Activated CD4-positive, CD25-positive, alpha-beta regulatory T cell treated with anti-CD3 and anti-CD28 coated beads, Interleukin-2, amount 50 U/mL, for 16 hours (primary cell): ENCODE measurements around the gene TFAP2E.
"Not testable (repeated sequence)": the region's sequence is repeated elsewhere in the genome, so short reads cannot be mapped to it uniquely, and the experiment has no call there.

Source experiments
- DNase-seq: peaks from one replicate; pipeline ENCODE4 v3.0.0-alpha.2; 2020; ENCODE audit warnings: low read depth, low spot score

Gene TFAP2E

DNA sequence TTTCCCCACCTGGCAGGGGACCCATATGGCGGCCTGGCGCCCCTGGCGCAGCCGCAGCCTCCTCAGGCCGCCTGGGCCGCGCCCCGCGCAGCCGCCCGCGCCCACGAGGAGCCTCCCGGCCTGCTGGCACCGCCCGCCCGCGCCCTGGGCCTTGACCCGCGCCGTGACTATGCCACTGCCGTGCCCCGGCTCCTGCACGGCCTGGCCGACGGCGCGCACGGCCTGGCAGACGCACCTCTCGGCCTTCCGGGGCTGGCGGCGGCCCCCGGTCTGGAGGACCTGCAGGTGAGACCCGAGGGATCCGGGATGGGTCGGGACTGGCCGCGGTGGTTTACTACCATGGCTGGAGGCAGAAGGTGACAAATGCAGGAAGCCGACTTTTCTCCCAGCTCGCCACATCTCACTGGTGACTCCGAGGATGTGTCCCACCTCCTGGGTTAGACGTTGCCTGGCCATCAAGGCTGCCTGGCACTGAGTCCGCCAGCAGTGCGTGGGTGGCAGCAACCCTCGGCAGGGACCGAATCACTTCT lies 1.1 kb downstream of the TFAP2E start:
- no peak for DNase-seq

DNA sequence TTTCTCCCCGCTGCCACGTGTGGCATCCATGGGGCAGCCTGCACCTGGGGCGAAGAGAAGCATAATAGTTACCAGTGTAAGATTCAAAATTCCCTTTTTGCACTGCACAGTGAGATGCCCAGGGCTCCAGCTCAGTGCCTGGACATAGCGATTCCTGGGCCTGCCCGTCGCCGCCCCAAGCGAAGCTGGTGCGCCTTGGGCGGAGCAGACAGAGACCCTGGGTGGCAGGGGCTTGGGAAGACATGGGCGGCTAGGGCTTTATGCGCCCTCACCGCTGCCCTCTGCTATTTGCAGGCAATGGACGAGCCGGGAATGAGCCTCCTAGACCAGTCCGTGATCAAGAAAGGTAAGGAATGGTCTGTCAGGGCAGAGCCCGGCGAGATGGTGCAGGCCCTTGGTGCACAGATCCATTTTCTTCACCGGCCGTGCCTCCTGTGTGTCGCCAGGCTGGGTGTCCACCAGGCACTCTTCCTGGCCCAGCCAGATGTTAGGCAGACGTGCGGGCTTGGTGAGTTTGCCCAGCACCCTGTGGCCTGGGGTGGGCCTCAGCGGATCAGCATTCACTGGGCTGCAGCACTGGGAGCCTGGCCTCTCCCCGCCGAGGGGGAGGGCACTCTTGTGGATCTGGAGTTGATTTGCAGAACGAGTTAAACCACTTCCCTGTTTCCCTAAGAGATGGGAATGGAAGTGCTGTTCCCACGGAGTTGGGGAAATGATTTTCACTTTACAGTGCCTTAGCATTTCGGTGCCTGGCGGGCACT lies 1.7 kb downstream of the TFAP2E start:
- DNase-seq = no peak

DNA sequence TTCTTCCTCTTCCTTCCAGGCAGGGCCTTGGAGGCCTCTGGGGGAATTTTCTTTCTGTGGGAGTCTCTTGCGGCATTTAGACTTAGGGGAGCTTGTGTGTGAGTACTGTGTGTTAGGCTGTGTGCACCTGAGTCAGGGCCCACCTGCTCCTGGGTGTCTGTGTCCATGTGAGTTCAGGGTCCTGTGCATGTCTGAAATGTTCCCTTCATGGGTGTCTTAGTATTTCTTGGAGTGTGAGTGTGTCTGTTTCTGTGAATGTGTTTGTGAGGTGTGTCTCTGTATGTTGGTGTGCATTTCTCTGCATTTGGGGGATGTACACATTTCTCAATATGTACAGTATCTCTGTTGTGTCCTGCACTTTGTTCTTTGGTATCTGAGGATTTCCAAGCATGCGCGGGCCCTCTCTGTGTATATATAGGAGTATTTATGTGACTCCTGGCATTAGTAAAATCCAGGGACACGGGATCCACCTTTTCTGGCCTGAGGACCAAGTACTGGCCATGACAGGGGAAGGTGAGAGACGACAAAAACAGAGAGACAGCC lies 2.4 kb downstream of the TFAP2E start:
- no peak for DNase-seq

DNA sequence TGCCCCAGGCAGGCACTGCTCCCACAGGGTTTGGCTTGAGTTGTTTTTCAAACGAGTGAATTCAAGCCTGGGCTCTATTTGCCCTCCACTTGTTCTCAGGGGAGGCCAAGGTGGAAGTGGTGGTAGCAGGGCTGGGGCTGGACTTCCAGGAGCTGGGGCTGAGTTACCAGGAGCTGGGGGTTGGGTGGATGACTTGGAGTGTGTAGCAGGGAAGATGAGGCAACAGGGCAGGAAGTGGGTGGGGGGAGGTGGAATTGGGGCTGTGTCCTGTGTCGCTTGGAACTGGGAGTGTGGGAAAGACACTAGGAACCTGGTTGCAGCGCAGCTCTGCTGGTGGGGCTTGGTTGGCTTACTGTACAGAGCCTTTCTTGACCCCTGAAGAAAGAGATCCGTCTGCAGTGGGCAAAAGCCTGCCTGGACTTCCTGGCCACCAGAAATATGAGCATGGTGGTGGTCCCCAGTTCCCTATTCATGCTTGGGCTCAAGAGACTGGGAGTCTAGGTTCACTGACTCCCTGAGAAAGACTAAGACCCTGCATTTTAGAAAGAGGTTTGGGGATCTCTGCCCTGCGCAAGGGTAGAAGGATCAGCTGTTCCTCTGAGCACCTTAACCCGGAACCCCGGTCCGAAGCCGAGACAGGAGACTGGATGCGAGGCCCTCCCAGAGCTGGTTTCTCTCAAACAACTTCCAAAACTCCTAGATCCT lies 3.1 kb downstream of the TFAP2E start:
- no peak for DNase-seq

DNA sequence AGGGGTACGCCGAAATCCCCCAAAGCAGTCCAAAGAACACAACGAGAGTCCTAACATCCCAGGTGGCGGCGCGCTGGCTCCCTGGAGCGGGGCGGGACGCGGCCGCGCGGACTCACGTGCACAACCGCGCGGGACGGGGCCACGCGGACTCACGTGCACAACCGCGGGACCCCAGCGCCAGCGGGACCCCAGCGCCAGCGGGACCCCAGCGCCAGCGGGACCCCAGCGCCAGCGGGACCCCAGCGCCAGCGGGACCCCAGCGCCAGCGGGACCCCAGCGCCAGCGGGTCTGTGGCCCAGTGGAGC lies 3.6 kb downstream of the TFAP2E start:
- DNase-seq = not testable (repeated sequence)

DNA sequence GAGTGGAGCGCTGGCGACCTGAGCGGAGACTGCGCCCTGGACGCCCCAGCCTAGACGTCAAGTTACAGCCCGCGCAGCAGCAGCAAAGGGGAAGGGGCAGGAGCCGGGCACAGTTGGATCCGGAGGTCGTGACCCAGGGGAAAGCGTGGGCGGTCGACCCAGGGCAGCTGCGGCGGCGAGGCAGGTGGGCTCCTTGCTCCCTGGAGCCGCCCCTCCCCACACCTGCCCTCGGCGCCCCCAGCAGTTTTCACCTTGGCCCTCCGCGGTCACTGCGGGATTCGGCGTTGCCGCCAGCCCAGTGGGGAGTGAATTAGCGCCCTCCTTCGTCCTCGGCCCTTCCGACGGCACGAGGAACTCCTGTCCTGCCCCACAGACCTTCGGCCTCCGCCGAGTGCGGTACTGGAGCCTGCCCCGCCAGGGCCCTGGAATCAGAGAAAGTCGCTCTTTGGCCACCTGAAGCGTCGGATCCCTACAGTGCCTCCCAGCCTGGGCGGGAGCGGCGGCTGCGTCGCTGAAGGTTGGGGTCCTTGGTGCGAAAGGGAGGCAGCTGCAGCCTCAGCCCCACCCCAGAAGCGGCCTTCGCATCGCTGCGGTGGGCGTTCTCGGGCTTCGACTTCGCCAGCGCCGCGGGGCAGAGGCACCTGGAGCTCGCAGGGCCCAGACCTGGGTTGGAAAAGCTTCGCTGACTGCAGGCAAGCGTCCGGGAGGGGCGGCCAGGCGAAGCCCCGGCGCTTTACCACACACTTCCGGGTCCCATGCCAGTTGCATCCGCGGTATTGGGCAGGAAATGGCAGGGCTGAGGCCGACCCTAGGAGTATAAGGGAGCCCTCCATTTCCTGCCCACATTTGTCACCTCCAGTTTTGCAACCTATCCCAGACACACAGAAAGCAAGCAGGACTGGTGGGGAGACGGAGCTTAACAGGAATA lies 4.2 kb downstream of the TFAP2E start:
- DNase-seq = peak; percentile 24

DNA sequence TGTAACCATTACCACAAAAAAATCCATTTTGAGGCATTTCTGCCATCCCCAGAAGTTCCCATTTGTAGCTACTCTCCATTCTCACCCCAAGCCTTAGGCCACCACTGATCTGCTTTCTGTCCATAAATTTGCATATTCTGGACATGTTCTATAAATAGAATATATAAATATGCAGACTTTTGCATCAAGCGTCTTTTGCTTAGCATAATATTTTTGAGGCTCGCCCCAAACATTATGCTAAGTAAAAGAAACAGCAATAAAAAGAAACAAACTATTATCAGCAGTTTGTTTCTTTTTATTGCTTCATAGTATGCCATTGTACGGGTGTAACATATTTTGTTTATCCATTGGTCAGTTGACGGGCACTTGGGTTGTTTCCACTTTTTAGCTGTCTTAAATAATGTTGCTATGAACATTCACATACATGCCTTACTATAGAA lies 7.9 kb downstream of the TFAP2E start:
- DNase-seq = no peak

DNA sequence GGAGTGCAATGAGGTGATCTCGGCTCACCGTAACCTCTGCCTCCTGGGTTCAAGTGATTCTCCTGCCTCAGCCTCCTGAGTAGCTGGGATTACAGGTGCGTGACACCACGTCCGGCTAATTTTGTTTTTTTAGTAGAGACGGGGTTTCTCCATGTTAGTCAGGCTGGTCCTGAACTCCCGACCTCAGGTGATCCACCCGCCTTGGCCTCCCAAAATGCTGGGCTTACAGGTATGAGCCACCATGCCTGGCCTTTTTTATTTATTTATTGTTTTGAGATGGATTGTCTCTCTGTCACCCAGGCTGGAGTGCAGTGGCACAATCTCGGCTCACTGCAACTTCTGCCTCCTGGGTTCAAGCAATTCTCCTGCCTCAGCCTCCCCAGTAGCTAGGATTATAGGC lies 8.5 kb downstream of the TFAP2E start:
- not testable (repeated sequence) for DNase-seq

DNA sequence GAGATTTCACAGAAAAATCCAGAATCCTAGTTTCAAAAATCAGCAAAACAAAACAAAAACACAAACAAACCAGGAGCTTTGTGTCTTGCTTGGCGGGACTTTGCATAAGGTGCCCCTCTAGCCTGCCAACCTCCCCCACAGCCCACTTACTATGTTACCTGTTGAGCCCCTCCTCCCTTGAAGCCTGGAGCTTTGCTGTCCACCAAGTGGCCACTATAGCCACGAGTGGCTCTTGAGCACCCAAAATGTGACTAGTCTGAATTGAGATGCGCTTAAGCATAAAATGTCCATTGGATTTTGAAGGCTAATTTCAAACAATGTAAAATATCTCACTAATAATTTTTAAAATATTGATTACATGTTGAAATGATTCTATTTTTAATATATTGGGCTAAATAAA lies 12.2 kb downstream of the TFAP2E start:
- no peak for DNase-seq

DNA sequence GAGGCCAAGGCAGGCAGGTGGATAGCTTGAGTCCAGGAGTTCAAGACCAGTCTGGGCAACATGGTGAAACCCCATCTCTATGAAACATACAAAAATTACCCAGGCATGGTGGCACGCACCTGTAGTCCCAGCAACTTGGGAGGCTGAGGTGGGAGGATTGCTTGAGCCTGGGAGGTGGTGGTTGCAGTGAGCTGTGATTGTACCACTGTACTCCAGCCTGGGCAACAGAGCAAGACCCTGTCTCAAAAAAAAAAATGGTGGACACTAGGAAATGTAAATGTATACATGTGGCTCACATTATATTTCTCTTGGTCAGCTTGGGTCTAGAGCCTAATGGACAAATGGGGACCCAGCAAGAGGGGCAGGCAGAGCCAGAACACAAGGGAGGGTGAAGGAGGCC lies 12.7 kb downstream of the TFAP2E start:
- DNase-seq = not testable (repeated sequence)

DNA sequence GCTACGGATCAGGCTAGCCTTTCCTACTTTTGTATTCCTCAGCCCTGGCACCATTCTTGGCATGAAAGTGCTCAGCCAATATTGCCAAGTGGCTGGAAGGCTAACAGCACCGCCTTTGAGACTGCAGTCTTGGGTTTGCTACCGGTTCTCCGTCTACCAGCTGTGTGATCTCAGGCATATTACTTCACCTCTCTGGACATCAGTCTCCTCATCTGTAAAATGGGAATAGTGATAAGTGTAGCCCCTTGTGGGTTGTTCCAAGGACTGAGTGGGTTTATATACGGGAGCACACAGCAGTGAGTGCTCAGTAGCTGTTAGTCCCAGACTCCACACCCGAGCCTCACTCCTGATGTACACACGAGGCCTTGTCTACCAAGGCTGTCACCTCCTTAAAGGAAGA lies 13.7 kb downstream of the TFAP2E start:
- no peak for DNase-seq

DNA sequence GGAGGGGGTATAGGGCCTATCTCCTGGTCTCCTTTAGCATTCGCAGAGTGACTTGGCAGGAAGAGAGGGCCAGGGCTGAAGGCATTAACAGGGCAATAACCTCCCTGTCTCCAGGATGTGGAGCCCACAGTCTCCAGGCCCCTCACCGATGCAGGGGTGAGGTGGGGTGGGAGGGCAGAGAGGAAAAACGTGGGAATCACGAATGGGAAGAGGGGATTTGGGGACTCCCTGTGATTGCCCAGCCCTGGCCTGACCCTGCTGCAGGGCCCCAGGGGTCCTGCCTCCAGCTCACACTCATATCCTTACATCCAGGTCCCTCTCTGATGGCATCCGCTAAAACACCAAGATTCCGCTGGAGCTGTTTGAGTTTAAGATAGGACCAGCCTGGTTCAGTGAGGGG lies 14.6 kb downstream of the TFAP2E start:
- DNase-seq = no peak

DNA sequence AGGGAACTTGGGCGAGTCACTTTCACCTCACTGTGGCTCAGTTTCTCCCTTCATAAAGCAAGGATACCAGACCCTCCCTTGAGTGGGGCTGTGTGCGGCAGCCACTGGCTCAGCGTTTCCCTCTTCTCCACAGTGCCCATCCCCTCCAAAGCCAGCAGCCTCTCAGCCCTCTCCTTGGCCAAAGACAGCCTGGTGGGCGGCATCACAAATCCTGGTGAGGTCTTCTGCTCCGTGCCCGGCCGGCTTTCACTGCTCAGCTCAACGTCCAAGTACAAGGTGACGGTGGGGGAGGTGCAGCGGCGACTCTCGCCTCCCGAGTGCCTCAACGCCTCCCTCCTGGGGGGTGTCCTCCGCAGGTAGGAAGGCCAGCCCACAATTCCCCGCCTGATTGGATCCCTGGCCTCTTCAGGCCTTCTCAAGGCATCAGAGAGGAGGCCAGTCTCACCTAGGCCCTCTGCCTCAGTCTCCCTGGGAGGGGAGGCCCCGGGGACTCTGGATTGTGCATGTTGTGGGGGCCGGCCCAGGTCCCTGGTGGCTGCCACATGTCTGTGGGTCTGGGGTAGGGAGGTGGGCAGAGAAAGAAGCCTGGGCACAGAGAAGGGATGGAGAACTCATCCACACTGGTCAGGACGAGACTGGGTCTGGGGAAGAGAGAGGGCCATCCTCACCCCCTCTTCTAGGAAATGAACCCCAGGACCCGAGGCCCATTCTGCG lies 15.2 kb downstream of the TFAP2E start:
- no peak for DNase-seq

DNA sequence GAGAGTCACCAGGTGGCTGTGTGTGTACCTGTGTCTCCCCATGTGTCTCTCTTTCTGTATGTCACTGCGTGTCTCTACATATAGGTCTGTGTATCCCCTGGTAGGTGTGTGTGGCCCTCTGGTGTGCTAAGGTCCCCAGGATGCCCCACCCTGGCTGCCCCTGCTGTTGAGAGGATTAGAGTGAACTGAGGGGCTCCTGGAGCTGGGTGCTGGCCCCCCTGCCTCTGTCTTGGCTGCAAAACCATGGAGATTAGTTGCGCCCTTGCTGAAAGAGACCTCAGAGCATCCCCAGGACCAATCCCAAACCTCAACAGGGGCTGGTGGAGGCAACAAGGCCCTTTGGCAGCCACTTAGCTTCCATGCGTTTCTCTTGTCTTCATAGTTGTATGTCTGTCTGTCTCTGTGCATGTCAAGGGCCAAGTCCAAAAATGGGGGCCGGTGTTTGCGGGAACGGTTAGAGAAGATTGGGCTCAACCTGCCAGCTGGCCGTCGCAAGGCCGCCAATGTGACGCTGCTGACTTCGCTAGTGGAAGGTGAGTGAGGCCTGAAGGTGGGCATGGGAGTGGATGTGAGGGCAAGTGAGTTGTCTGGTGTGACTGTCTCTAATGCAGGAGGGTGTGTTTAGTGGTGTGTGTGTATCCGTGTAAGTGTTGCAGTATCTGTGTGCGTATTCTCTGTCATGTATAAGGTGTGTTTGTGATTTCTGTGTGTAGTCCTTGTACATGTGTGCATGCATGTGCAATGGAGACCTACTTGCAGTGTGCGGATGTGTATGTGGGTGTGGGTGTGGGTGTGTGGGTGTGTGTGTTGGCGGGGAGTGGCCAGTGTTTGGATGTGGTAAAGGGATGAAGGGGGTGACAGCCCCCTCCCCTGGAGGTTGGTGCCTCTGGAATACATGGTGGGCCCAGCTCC lies 16.7 kb downstream of the TFAP2E start:
- DNase-seq = no peak

DNA sequence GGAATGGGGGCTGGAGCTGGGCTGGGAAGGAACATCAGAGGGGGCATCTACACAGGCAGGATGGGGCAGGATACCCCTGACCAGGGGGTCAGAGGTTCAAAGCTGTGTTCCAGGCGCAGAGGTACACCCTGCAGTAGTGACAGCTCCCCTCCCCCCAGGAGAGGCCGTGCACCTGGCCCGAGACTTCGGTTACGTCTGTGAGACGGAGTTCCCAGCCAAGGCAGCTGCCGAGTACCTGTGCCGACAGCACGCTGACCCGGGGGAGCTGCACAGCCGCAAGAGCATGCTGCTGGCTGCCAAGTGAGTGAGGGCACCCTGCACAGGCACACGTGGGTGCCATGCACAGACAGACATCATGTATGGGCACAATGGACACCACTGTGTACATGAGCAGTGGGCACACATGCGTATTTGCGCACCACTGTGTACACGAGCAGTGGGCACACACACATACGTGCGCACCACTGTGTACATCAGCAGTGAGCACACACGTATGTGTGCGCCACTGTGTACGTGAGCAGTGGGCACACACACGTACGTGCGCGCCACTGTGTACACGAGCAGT lies 17.4 kb downstream of the TFAP2E start:
- no peak for DNase-seq

DNA sequence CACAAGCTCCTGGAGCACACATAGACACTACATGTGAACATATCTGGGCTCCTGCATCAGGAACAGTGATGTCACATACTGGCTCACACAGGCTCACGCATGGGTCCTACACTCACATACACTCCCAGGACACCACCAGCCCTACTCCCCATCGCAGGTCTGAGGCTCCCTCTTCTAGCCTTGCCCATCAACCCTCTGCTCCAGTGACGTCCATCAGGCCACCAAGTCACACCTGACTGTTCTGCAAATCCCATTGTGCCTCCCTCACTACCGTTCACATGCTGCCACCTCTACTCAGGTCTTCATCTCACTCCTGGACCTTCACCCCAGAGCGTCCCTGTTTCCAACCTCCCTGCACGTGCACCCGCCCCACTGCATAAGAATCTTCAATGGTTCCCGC lies 18.1 kb downstream of the TFAP2E start:
- no peak for DNase-seq

DNA sequence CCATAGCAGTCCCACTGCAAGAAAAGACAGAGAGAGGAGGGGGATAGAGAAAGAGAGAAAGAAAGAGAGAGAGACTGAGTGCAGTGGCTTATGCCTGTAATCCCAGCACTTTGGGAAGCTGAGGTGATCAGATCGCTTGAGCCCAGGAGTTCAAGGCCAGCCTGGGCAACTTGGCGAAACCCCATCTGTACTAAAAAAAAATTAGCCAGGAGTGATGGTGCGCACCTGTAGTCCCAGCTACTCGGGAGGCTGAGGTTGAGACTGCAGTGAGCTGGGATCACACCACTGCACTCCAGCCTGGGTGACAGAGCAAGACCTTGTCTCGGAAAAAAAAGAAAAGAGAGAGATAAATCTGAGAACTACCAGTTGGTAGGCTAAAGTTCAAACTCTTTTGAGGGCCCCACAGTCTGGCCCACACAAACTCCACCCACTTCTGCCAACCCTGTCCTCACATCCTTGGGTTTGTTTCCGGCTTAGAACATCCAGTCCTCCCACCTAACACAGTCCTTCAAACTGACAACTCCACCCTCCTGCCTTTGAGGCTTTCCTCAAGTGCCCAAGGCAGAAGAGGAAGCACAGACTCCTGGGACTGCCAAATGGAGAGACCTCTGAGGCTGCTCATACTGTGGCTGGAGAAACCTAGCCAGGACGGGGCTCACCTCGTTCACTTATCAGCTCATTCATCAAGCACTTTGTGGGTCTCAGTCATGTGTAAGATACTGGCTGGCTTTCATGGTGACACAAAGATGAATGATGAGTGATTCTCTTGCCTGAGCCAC lies 20.1 kb downstream of the TFAP2E start:
- DNase-seq = no peak

DNA sequence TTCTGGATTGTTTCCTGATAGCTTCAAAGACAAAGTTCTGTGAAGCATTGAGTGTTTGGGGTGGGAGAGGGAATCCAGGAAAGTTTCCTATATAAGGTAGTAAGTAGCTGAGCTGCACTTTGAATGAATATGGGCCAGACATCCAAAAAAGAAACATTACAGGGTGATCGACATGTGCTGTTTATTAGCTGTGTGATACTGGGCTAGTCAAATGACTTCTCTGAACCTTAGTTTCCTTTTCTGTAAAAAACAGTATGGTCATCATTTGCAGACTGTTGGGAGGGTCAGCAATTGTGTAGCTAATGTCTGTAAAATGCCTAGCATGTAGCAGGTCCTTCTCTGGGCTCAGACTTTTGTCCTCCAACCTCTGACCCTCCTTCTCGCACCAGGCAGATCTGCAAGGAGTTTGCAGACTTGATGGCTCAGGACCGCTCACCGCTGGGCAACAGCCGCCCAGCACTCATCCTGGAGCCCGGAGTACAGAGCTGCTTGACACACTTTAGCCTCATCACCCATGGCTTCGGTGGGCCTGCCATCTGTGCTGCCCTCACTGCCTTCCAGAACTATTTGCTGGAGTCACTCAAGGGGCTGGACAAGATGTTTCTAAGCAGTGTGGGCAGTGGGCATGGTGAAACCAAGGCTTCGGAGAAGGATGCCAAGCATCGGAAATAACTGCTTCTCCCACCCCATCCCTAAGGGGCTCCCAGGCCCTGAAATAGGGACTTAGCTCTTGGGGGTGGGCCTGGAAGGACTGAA lies 21.1 kb downstream of the TFAP2E start:
- DNase-seq = no peak
